PC-3 (cell line): ENCODE data around the gene PRPF40B. TPM values are rescaled to one million over a fixed set of nuclear protein-coding genes. Genes with fewer than 3 reads are reported as not detected.

Experiments used
- ATAC-seq: fragments of 200-7000 bp; cut with Tn5 transposase; 2 replicates; pipeline ENCODE4 v1.9.1; 2020; ENCODE audit warnings: mild to moderate bottlenecking, moderate library complexity
- BruUV-seq: library from RNA; stranded (reverse); fragments of 400-500 nt; replicated peaks from 2 replicates; lab custom pipeline; 2021; lab: Mats Ljungman, UMichigan
- CTCF ChIA-PET: fragments of 300-600 bp; sonication (Branson Sonifier 250); formaldehyde crosslinking; loops from one replicate; lab custom pipeline; 2022; ENCODE audit warnings: antibody characterized with exemption; lab: Charles Lee
- POLR2A ChIA-PET: fragments of 300-600 bp; sonication (Branson Sonifier 250); formaldehyde crosslinking; loops from one replicate; lab custom pipeline; 2022; ENCODE audit warnings: antibody characterized with exemption; ENCODE audit not compliant: unreplicated experiment; lab: Charles Lee
- DNase-seq: peaks from one replicate; pipeline ENCODE4 v3.0.0-alpha.2; 2015
- H2AFZ ChIP-seq: fragments of 300-600 bp; sonication (generic); 2 replicates; pipeline ENCODE4 v1.6.0; 2016; ENCODE audit warnings: antibody characterized with exemption, low read length
- H3F3A ChIP-seq: fragments of 300-600 bp; sonication (generic); one replicate; pipeline ENCODE4 v1.6.0; 2017; ENCODE audit warnings: antibody characterized with exemption, low read length, control low read depth, mild to moderate bottlenecking; ENCODE audit not compliant: unreplicated experiment
- H3K27ac ChIP-seq: fragments of 300-600 bp; sonication (generic); 2 replicates; pipeline ENCODE4 v1.5.1; 2016; ENCODE audit warnings: mild to moderate bottlenecking, low read length
- H3K27me3 ChIP-seq: fragments of 300-600 bp; sonication (generic); 2 replicates; pipeline ENCODE4 v1.6.1; 2016; ENCODE audit warnings: low read length, mixed read lengths
- H3K36me3 ChIP-seq: fragments of 300-600 bp; sonication (generic); 2 replicates; pipeline ENCODE4 v1.6.1; 2016; ENCODE audit warnings: low read depth, mixed run types, low read length, mixed read lengths
- H3K4me1 ChIP-seq: fragments of 300-600 bp; sonication (generic); 2 replicates; pipeline ENCODE4 v1.5.1; 2016; ENCODE audit warnings: low read length; ENCODE audit not compliant: insufficient read depth
- H3K4me2 ChIP-seq: fragments of 300-600 bp; sonication (generic); 2 replicates; pipeline ENCODE4 v1.6.0; 2016; ENCODE audit warnings: low read length
- H3K4me3 ChIP-seq: fragments of 300-600 bp; sonication (generic); 2 replicates; pipeline ENCODE4 v1.5.1; 2016; ENCODE audit warnings: mild to moderate bottlenecking, low read length, mixed read lengths
- H3K79me2 ChIP-seq: fragments of 300-600 bp; sonication (generic); 2 replicates; pipeline ENCODE4 v1.6.1; 2017; ENCODE audit warnings: low read length, mixed read lengths
- H3K9ac ChIP-seq: fragments of 300-600 bp; sonication (generic); 2 replicates; pipeline ENCODE4 v1.6.0; 2016; ENCODE audit warnings: mild to moderate bottlenecking, low read length
- H3K9me2 ChIP-seq: fragments of 300-600 bp; sonication (generic); replicated peaks from 2 replicates; pipeline ENCODE4 v1.6.1; 2016; ENCODE audit warnings: mixed run types, low read length, mixed read lengths
- H3K9me3 ChIP-seq: fragments of 300-600 bp; sonication (generic); 2 replicates; pipeline ENCODE4 v1.6.1; 2016; ENCODE audit warnings: low read length, mixed read lengths
- H4K20me1 ChIP-seq: fragments of 300-600 bp; sonication (generic); 2 replicates; pipeline ENCODE4 v1.6.1; 2016; ENCODE audit warnings: low read length, mixed read lengths
- EZH2 ChIP-seq: fragments of 300-600 bp; sonication (generic); IDR thresholded peaks from one replicate; pipeline ENCODE4 v1.6.1; 2017; ENCODE audit warnings: antibody characterized with exemption, mild to moderate bottlenecking, low read length; ENCODE audit not compliant: unreplicated experiment
- EZH2phosphoT487 ChIP-seq: fragments of 300-600 bp; sonication (generic); IDR thresholded peaks from 2 replicates; pipeline ENCODE4 v1.6.1; 2018; ENCODE audit warnings: mild to moderate bottlenecking, antibody characterized with exemption, low read length, borderline replicate concordance
- intact Hi-C: fragments of 100-400 bp; cut with micrococcal nuclease; formaldehyde crosslinking; loops from 2 replicates; pipeline ENCODE4 v1.9.0; 2023
- total RNA-seq: library from RNA; depleted of rRNA; stranded (reverse); fragments of >200 nt; gene quantifications from 2 replicates; pipeline ENCODE4 v1.2.3, GENCODE V29; 2014
- TF ChIP-seq, protein P1 (sequence below): fragments of 300-600 bp; sonication (generic); conservative IDR thresholded peaks from 2 replicates; pipeline ENCODE4 v1.5.1; 2017; ENCODE audit warnings: antibody characterized with exemption, low read depth, mild to moderate bottlenecking, low read length

PRPF40B gene
- total RNA-seq, 1 experiment from 2014 or later, result 17.7 TPM

DNA sequence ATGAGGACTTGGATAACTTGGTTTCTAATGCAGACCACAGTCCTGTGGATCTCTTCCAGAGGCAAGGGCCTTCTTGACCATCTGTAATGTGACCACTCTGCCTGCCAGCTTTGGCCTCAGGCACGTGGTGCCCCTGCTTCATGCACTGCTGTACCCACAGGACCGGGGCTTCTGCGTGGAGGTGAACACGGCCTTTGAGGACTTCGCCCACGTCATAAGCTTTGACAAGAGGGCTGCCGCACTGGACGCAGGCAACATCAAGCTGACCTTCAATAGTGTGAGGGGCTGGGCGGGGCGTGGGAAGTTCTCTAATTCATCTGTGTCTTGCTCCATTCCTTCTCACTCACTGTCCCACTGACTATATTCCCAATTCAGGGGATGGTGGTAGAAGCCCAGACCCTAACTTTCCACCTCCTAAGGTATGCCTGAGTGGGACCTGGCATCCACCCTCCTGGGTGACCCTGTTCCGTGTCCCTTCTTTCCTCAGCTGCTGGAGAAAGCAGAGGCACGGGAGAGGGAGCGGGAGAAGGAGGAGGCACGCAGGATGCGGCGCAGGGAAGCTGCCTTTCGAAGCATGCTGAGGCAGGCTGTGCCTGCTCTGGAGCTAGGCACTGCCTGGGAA lies 18.5 kb downstream of the PRPF40B start:
- DNase-seq (no peak), ATAC-seq (no peak)
- peak overlapping the region; percentile 10; the same call in 1 of the 2 replicates for H3K27ac ChIP-seq
- H2AFZ ChIP-seq, result no peak overlapping the region
- H3K4me3 ChIP-seq, result no peak overlapping the region
- H3F3A ChIP-seq, result no peaks in the 10 kb centered on the region
- H3K9me3 ChIP-seq, result no peaks in the 10 kb centered on the region
- no peaks in the 10 kb centered on the region for H4K20me1 ChIP-seq
- H3K9ac ChIP-seq, result no peak overlapping the region
- ChIA-PET POLR2A (no interaction called here), CTCF (no interaction called here)
- H3K27me3 ChIP-seq, result no peaks in the 10 kb centered on the region
- peaks cover 4% of the 10 kb centered on the region; the same call in 1 of the 2 replicates for H3K4me1 ChIP-seq
- H3K9me2 ChIP-seq, result no peaks in the 10 kb centered on the region
- H3K4me2 ChIP-seq, result no peak overlapping the region
- no peaks in the 10 kb centered on the region for H3K36me3 ChIP-seq
- TF ChIP-seq, protein P1, sequence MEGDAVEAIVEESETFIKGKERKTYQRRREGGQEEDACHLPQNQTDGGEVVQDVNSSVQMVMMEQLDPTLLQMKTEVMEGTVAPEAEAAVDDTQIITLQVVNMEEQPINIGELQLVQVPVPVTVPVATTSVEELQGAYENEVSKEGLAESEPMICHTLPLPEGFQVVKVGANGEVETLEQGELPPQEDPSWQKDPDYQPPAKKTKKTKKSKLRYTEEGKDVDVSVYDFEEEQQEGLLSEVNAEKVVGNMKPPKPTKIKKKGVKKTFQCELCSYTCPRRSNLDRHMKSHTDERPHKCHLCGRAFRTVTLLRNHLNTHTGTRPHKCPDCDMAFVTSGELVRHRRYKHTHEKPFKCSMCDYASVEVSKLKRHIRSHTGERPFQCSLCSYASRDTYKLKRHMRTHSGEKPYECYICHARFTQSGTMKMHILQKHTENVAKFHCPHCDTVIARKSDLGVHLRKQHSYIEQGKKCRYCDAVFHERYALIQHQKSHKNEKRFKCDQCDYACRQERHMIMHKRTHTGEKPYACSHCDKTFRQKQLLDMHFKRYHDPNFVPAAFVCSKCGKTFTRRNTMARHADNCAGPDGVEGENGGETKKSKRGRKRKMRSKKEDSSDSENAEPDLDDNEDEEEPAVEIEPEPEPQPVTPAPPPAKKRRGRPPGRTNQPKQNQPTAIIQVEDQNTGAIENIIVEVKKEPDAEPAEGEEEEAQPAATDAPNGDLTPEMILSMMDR, result no peak
- no peak for TF ChIP-seq EZH2
- TF ChIP-seq EZH2phosphoT487, result no peak
- no peaks in the 10 kb centered on the region for H3K79me2 ChIP-seq
- intact Hi-C loops, result no loop called here
- no TSS peak for BruUV-seq

DNA sequence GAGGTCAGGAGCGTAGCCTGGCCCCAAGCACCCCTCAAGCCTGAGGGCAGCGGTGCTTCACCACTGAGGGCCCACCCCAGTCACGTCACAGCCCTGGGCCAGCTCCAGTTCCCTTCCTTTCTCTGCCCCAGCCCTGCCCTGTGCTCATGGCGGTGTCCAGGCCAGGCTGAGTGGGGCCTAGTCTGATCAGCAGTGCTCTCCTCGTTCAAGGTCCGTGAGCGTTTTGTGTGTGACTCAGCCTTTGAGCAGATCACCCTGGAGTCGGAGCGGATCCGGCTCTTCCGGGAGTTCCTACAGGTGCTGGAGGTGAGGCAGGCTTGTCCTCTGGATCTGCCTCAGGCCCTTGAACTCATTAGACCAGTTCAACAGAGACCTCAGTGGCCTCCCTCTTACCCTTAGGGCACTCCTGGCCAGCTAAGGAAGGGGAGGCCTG lies 19.0 kb downstream of the PRPF40B start:
- no peaks in the 10 kb centered on the region for H3K36me3 ChIP-seq
- no peaks in the 10 kb centered on the region for H4K20me1 ChIP-seq
- peaks cover 4% of the 10 kb centered on the region; the same call in 1 of the 2 replicates for H3K4me1 ChIP-seq
- no peak overlapping the region for H3K4me2 ChIP-seq
- H3K9me3 ChIP-seq, result no peaks in the 10 kb centered on the region
- no peak overlapping the region for H3K9ac ChIP-seq
- POLR2A ChIA-PET, result no interaction called here
- H2AFZ ChIP-seq, result no peak overlapping the region
- no TSS peak for BruUV-seq
- intact Hi-C loops, result no loop called here
- no peak overlapping the region for H3K4me3 ChIP-seq
- ATAC-seq, result peak; percentile 39
- H3K9me2 ChIP-seq, result no peaks in the 10 kb centered on the region
- no peaks in the 10 kb centered on the region for H3K79me2 ChIP-seq
- peak; percentile 42 for DNase-seq
- H3F3A ChIP-seq, result no peaks in the 10 kb centered on the region
- TF ChIP-seq EZH2phosphoT487, result no peak
- TF ChIP-seq EZH2, result no peak
- TF ChIP-seq, protein P1, result no peak
- H3K27ac ChIP-seq, result peak overlapping the region; percentile 10; the same call in 1 of the 2 replicates
- H3K27me3 ChIP-seq, result no peaks in the 10 kb centered on the region
- CTCF ChIA-PET, result no interaction called here

DNA sequence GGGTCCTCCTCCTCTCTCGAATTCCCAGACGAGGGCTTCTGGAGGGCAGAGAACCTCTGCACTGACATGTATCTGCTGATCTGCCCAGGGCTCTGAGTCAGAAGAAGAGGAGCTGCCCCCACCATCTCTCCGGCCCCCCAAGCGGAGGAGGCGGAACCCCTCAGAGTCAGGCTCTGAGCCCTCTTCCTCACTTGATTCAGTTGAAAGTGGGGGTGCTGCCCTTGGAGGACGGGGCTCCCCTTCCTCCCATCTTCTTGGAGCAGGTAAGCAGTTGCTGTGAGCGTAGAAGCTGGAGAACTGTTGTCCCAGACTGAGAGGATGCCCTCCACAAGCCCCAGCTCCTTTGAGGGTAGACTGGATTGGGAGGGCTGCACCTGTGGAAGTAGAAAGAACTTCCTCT lies 19.8 kb downstream of the PRPF40B start:
- TF ChIP-seq, protein P1, result no peak
- TF ChIP-seq EZH2phosphoT487 (no peak), EZH2 (no peak)
- Histone ChIP-seq H3K27ac (no peak overlapping the region), H2AFZ (no peak overlapping the region), H3K4me3 (no peak overlapping the region), H3K4me1 (peaks cover 4% of the 10 kb centered on the region; the same call in 1 of the 2 replicates), H4K20me1 (no peaks in the 10 kb centered on the region), H3K27me3 (no peaks in the 10 kb centered on the region), H3K9me2 (no peaks in the 10 kb centered on the region), H3K9me3 (no peaks in the 10 kb centered on the region), H3K9ac (no peak overlapping the region), H3F3A (no peaks in the 10 kb centered on the region), H3K79me2 (no peaks in the 10 kb centered on the region), H3K4me2 (no peak overlapping the region), H3K36me3 (no peaks in the 10 kb centered on the region)
- ATAC-seq (no peak), DNase-seq (no peak)
- ChIA-PET CTCF (interaction anchor here (1.0 kb wide), 1 partner anchor 10 kb away, joined by 3 read pairs; no protein-coding TSS in a partner anchor), POLR2A (interaction anchor here (0.6 kb wide), 1 partner anchor 352 kb away, joined by 3 read pairs; no protein-coding TSS in a partner anchor)
- intact Hi-C loops, result no loop called here
- BruUV-seq, result no TSS peak
